Measurements from ENCODE around the gene MESP1. TPM values are rescaled to one million over a fixed set of nuclear protein-coding genes. Genes with fewer than 3 reads are reported as not detected.
A peak's percentile ranks its signal among the peaks of the same experiment; 100 is the strongest.
"Not testable (repeated sequence)": the region's sequence is repeated elsewhere in the genome, so short reads cannot be mapped to it uniquely, and the experiment has no call there.

The MESP1 gene
- total and polyA plus RNA-seq, 2 of the 13 experiments (the other 11 are each of a cell fraction or from before 2014, with no cell fraction given), result not detected

DNA sequence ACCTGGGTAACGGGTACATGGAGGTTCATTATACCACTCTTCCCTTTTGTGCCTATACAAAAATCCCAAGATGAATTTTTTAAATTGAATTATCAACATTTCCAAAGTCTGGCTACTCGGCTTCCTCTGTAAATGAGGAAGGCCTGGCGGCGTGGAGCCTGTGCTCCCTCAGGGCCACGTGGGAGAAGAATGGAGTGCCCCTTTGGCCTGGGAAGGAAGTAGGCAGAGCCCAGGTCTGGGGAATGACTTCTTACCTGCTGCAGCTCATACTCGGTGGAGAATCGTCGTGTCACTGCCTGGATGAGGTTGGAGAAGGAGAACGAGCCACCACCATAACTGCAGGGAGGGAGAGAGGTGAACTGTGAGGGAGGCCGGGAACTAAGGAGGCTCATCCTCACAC is 39.2 kb upstream of the MESP1 start (continued):
- TF ChIP-seq, protein P1, sequence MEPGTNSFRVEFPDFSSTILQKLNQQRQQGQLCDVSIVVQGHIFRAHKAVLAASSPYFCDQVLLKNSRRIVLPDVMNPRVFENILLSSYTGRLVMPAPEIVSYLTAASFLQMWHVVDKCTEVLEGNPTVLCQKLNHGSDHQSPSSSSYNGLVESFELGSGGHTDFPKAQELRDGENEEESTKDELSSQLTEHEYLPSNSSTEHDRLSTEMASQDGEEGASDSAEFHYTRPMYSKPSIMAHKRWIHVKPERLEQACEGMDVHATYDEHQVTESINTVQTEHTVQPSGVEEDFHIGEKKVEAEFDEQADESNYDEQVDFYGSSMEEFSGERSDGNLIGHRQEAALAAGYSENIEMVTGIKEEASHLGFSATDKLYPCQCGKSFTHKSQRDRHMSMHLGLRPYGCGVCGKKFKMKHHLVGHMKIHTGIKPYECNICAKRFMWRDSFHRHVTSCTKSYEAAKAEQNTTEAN (CRISPR knock-in tag; conservative IDR thresholded peaks at IDR 0.05), result no peak

GRCh38 chr15:89788585-89788984 is 37.5 kb upstream of the MESP1 start:
- intact Hi-C loops (cut with micrococcal nuclease; ENCODE audit: unreplicated experiment); H3K9ac ChIP-seq (ENCODE audit: insufficient read depth, low read depth, low read length); CTCF ChIA-PET (ENCODE audit: low intra/inter-chr PET ratio, low total read pairs); H3K4me2 ChIP-seq (ENCODE audit: low read depth, low read length); H3K9me3 ChIP-seq (ENCODE audit: low read length); POLR2A ChIA-PET; FAIRE-seq; H3K4me3 ChIP-seq (replicated peaks in 1 of 3; ENCODE audit: insufficient read depth in 1 of 3, low read depth in 2 of 3, low read length in 3 of 3); in situ Hi-C loops (cut with HindIII; ENCODE audit: extremely low pct_ligation_motif_present, low pct_unique_long_range_greater_than_20kb); H3K79me2 ChIP-seq (ENCODE audit: insufficient read depth, low read length); H3K27ac ChIP-seq (ENCODE audit: extremely low read length, insufficient read depth, low read length); ATAC-seq; DNase-seq (ENCODE audit: low spot score); BruUV-seq (replicated peaks); H4K20me1 ChIP-seq (ENCODE audit: insufficient read depth, low read length); H3K27me3 ChIP-seq (ENCODE audit: control insufficient read depth in 1 of 2, insufficient read depth in 2 of 2, low read length in 2 of 2); H2AFZ ChIP-seq (ENCODE audit: low read length): not testable (repeated sequence)
- H3K4me1 ChIP-seq (ENCODE audit: insufficient read depth, low read length), result peaks cover 32% of the 10 kb centered on the region
- H3K36me3 ChIP-seq (replicated peaks in 1 of 2; ENCODE audit: control insufficient read depth in 1 of 2, insufficient read depth in 2 of 2, low read length in 2 of 2), result peaks cover 17 to 60% of the 10 kb centered on the region in 2 experiments
- 97% methylated on average over 4 of the region's 4 CpGs for WGBS (ENCODE audit: low lambda C conversion rate)

- TF ChIP-seq ZNF253 (CRISPR knock-in tag; IDR thresholded peaks at IDR 0.05; ENCODE audit: borderline replicate concordance) (no peak), ZNF788 (CRISPR knock-in tag; IDR thresholded peaks at IDR 0.05; ENCODE audit: borderline replicate concordance) (no peak), RBFOX2 (IDR thresholded peaks at IDR 0.05; ENCODE audit: low read depth, low read length) (0 out of 2 replicates have a peak, but pooled peaks have one; percentile 25), MYNN (CRISPR knock-in tag; IDR thresholded peaks at IDR 0.05; ENCODE audit: low read depth) (no peak), PBX2 (CRISPR knock-in tag; IDR thresholded peaks at IDR 0.05) (no peak)
- intact Hi-C loops (cut with micrococcal nuclease; ENCODE audit: unreplicated experiment), result no loop called here
- ATAC-seq, result no peak
- ChIA-PET POLR2A (no interaction called here), CTCF (ENCODE audit: low intra/inter-chr PET ratio, low total read pairs) (no interaction called here)
- H3K36me3 ChIP-seq (replicated peaks in 1 of 2; ENCODE audit: control insufficient read depth in 1 of 2, insufficient read depth in 2 of 2, low read length in 2 of 2), result peaks cover 17 to 57% of the 10 kb centered on the region in 2 experiments
- H3K4me1 ChIP-seq (ENCODE audit: insufficient read depth, low read length), result peaks cover 39% of the 10 kb centered on the region
- no peak overlapping the region for H3K4me2 ChIP-seq (ENCODE audit: low read depth, low read length)
- H3K79me2 ChIP-seq (ENCODE audit: insufficient read depth, low read length), result no peaks in the 10 kb centered on the region
- in situ Hi-C loops (cut with HindIII; ENCODE audit: extremely low pct_ligation_motif_present, low pct_unique_long_range_greater_than_20kb), result no loop called here
- no peak overlapping the region for H3K27ac ChIP-seq (ENCODE audit: extremely low read length, insufficient read depth, low read length)
- no peaks in the 10 kb centered on the region for H3K27me3 ChIP-seq (ENCODE audit: control insufficient read depth in 1 of 2, insufficient read depth in 2 of 2, low read length in 2 of 2)
- 96% methylated on average over 3 of the region's 3 CpGs for whole genome bisulfite sequencing (ENCODE audit: low lambda C conversion rate)
- no peak for DNase-seq (ENCODE audit: low spot score)
- H4K20me1 ChIP-seq (ENCODE audit: insufficient read depth, low read length), result no peaks in the 10 kb centered on the region; the same call in 1 of the 2 replicates
- no peak overlapping the region for H3K9ac ChIP-seq (ENCODE audit: insufficient read depth, low read depth, low read length)
- no peak for FAIRE-seq
- no peaks in the 10 kb centered on the region for H3K9me3 ChIP-seq (ENCODE audit: low read length)
- H3K4me3 ChIP-seq (replicated peaks in 1 of 3; ENCODE audit: insufficient read depth in 1 of 3, low read depth in 2 of 3, low read length in 3 of 3), result no peak overlapping the region
- no peak overlapping the region for H2AFZ ChIP-seq (ENCODE audit: low read length)
- no TSS peak for BruUV-seq (replicated peaks)
Measured at GRCh38 chr15:89787944-89788343, 36.9 kb upstream of the MESP1 start.

Measured in HepG2 (cell line).